ENCODE results near the gene ASB10. TPM values are rescaled to one million over a fixed set of nuclear protein-coding genes. Genes with fewer than 3 reads are reported as not detected.

Gene ASB10
- total and polyA plus RNA-seq, 4 donors = 0.12 TPM; not detected in 3

- Histone ChIP-seq H3K27ac (ENCODE audit: low read depth, low read length) (no peak overlapping the region), H3K4me1 (ENCODE audit: control insufficient read depth, insufficient read depth, low read length) (peaks cover 12% of the 10 kb centered on the region), H3K4me3 (ENCODE audit: low read depth, low read length) (no peak overlapping the region), H3K27me3 (ENCODE audit: control insufficient read depth, insufficient read depth, low read length) (peaks cover 13% of the 10 kb centered on the region), H3K9me3 (ENCODE audit: control insufficient read depth, insufficient read depth, low read length) (no peaks in the 10 kb centered on the region), H3K36me3 (ENCODE audit: control insufficient read depth, insufficient read depth, low read length) (no peaks in the 10 kb centered on the region)
- no peak for DNase-seq (ENCODE audit: low read depth in 4 of 6, low spot score in 6 of 6)
- 79% methylated on average over 9 of the region's 9 CpGs for WGBS (ENCODE audit: insufficient coverage)
Measured at GRCh38 chr7:151178236-151178635, 8.8 kb downstream of the ASB10 start.

- DNase-seq (ENCODE audit: low read depth in 4 of 6, low spot score in 6 of 6) = no peak
- WGBS (ENCODE audit: insufficient coverage) = 60% methylated on average over 1 of the region's 1 CpG
- peaks cover 19% of the 10 kb centered on the region for H3K4me1 ChIP-seq (ENCODE audit: control insufficient read depth, insufficient read depth, low read length)
- no peaks in the 10 kb centered on the region for H3K36me3 ChIP-seq (ENCODE audit: control insufficient read depth, insufficient read depth, low read length)
- peaks cover 21% of the 10 kb centered on the region for H3K27me3 ChIP-seq (ENCODE audit: control insufficient read depth, insufficient read depth, low read length)
- no peak overlapping the region for H3K4me3 ChIP-seq (ENCODE audit: low read depth, low read length)
- H3K9me3 ChIP-seq (ENCODE audit: control insufficient read depth, insufficient read depth, low read length) = no peaks in the 10 kb centered on the region
- no peak overlapping the region for H3K27ac ChIP-seq (ENCODE audit: low read depth, low read length)
Measured at GRCh38 chr7:151177310-151177709, 9.7 kb downstream of the ASB10 start.

GRCh38 chr7:151176401-151176800 is 10.6 kb downstream of the ASB10 start:
- no peaks in the 10 kb centered on the region for H3K36me3 ChIP-seq (ENCODE audit: control insufficient read depth, insufficient read depth, low read length)
- 87% methylated on average over 9 of the region's 9 CpGs for WGBS (ENCODE audit: insufficient coverage)
- no peak overlapping the region for H3K4me3 ChIP-seq (ENCODE audit: low read depth, low read length)
- no peak overlapping the region for H3K27ac ChIP-seq (ENCODE audit: low read depth, low read length)
- H3K27me3 ChIP-seq (ENCODE audit: control insufficient read depth, insufficient read depth, low read length) = peaks cover 21% of the 10 kb centered on the region
- peaks cover 19% of the 10 kb centered on the region for H3K4me1 ChIP-seq (ENCODE audit: control insufficient read depth, insufficient read depth, low read length)
- no peak for DNase-seq (ENCODE audit: low read depth in 4 of 6, low spot score in 6 of 6)
- no peaks in the 10 kb centered on the region for H3K9me3 ChIP-seq (ENCODE audit: control insufficient read depth, insufficient read depth, low read length)

GRCh38 chr7:151175793-151176311 is 11.2 kb downstream of the ASB10 start:
- DNase-seq (ENCODE audit: low read depth in 4 of 6, low spot score in 6 of 6) = no peak
- Histone ChIP-seq H3K36me3 (ENCODE audit: control insufficient read depth, insufficient read depth, low read length) (no peaks in the 10 kb centered on the region), H3K4me1 (ENCODE audit: control insufficient read depth, insufficient read depth, low read length) (peaks cover 16% of the 10 kb centered on the region), H3K9me3 (ENCODE audit: control insufficient read depth, insufficient read depth, low read length) (no peaks in the 10 kb centered on the region), H3K4me3 (ENCODE audit: low read depth, low read length) (no peak overlapping the region), H3K27me3 (ENCODE audit: control insufficient read depth, insufficient read depth, low read length) (peaks cover 21% of the 10 kb centered on the region), H3K27ac (ENCODE audit: low read depth, low read length) (no peak overlapping the region)
- 78% methylated on average over 22 of the region's 23 CpGs for WGBS (ENCODE audit: insufficient coverage)

- H3K4me1 ChIP-seq (ENCODE audit: control insufficient read depth, insufficient read depth, low read length) = peaks cover 14% of the 10 kb centered on the region
- H3K27ac ChIP-seq (ENCODE audit: low read depth, low read length) = no peak overlapping the region
- no peak for DNase-seq (ENCODE audit: low read depth in 4 of 6, low spot score in 6 of 6)
- H3K36me3 ChIP-seq (ENCODE audit: control insufficient read depth, insufficient read depth, low read length) = no peaks in the 10 kb centered on the region
- no peaks in the 10 kb centered on the region for H3K9me3 ChIP-seq (ENCODE audit: control insufficient read depth, insufficient read depth, low read length)
- 89% methylated on average over 16 of the region's 16 CpGs for WGBS (ENCODE audit: insufficient coverage)
- peaks cover 21% of the 10 kb centered on the region for H3K27me3 ChIP-seq (ENCODE audit: control insufficient read depth, insufficient read depth, low read length)
- no peak overlapping the region for H3K4me3 ChIP-seq (ENCODE audit: low read depth, low read length)
Measured at GRCh38 chr7:151175047-151175792, 11.8 kb downstream of the ASB10 start.

DNA sequence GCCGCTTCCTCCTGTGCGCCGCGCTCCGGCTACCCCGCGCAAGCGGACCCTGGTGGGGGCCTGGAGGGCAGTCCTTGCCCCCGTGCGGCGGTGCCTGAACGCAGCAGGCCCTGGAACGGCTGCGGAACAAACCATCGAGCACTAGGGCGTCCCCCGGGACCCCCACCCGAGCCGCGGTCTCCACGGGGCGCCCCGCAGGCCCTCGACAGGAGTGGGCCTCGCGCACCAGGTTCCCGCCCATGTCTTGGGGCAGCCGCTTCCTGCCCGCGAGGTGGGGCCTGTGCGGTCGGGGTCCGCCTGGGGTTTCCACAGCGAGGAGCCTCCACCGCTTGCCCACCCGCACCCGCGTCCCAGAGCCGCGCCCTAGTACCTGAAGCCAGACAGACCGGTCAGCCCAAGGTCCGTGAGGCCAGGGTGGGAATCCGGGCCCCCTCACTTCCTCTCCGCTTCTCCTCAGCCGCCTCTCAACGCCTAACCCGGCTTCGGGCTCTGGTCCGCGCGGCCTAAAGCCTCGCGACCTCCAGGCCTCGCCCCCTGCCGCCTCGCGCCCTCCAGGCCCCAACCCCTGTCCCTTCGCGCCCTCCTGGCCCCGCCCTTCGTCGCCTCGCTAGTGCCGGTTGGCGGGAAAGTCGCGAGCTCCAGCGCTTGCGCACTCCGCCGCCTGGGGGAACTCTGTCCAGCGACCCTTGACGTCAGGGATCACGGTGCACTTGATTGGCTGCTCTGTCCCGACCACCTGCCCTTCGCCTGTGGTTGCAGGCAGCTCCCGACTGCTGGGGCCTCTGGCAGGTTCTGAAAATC is 12.6 kb downstream of the ASB10 start:
- Histone ChIP-seq H3K9me3 (ENCODE audit: control insufficient read depth, insufficient read depth, low read length) (no peaks in the 10 kb centered on the region), H3K36me3 (ENCODE audit: control insufficient read depth, insufficient read depth, low read length) (no peaks in the 10 kb centered on the region), H3K4me1 (ENCODE audit: control insufficient read depth, insufficient read depth, low read length) (peaks cover 11% of the 10 kb centered on the region), H3K27ac (ENCODE audit: low read depth, low read length) (no peak overlapping the region), H3K4me3 (ENCODE audit: low read depth, low read length) (no peak overlapping the region), H3K27me3 (ENCODE audit: control insufficient read depth, insufficient read depth, low read length) (peaks cover 26% of the 10 kb centered on the region)
- WGBS (ENCODE audit: insufficient coverage) = 57% methylated on average over 77 of the region's 77 CpGs
- DNase-seq (ENCODE audit: low read depth in 4 of 6, low spot score in 6 of 6) = peak in 1 of 6 donors; percentile 17

- 84% methylated on average over 43 of the region's 43 CpGs for WGBS (ENCODE audit: insufficient coverage)
- Histone ChIP-seq H3K27ac (ENCODE audit: low read depth, low read length) (no peak overlapping the region), H3K4me3 (ENCODE audit: low read depth, low read length) (no peak overlapping the region), H3K4me1 (ENCODE audit: control insufficient read depth, insufficient read depth, low read length) (peaks cover 9% of the 10 kb centered on the region), H3K9me3 (ENCODE audit: control insufficient read depth, insufficient read depth, low read length) (no peaks in the 10 kb centered on the region), H3K27me3 (ENCODE audit: control insufficient read depth, insufficient read depth, low read length) (peaks cover 34% of the 10 kb centered on the region), H3K36me3 (ENCODE audit: control insufficient read depth, insufficient read depth, low read length) (no peaks in the 10 kb centered on the region)
- DNase-seq (ENCODE audit: low read depth in 4 of 6, low spot score in 6 of 6) = no peak
Measured at GRCh38 chr7:151173386-151174245, 13.4 kb downstream of the ASB10 start.

DNA sequence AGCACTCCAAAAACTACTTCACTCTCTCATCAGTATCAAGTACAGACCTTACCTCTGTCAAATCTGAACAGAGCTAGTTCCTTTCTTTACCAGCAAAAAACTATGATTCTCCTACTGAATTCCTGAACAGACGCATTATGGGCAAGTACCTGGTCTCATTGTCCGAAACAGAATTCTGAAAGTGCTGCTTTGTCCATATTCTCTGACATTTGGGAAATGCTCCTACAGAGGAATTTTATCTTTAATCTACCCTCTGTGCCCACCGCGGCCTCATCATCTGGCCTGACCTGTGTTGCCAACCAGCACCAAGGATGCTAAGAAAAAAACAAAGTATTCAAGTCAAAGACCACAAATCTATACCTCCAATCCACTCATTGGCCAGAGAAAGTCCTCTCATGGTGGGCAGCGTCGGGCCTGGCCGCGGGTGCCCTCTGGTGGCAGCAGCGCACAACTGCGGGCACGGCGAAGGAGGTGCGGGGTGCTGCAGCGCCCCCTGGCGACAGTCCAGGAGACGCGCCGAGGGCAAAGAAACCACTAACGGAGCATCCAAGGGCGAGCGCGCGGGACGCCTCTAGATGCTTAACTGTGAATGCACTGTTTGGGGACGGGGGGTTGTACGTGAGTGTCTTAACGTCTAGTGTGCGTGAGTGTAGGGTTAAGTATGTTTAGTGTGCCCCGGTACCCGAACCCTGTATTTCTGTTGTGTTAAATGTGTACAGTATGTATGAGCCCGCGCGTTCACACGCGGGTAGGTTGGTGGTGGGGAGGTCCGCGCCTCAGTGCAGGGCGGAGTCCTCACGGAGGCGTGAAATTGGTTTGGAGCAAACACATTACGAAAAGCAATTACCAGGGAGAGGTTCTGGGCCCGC is 14.5 kb downstream of the ASB10 start:
- no peak overlapping the region for H3K4me3 ChIP-seq (ENCODE audit: low read depth, low read length)
- no peak overlapping the region for H3K27ac ChIP-seq (ENCODE audit: low read depth, low read length)
- no peaks in the 10 kb centered on the region for H3K9me3 ChIP-seq (ENCODE audit: control insufficient read depth, insufficient read depth, low read length)
- H3K4me1 ChIP-seq (ENCODE audit: control insufficient read depth, insufficient read depth, low read length) = peaks cover 14% of the 10 kb centered on the region
- 17% methylated on average over 42 of the region's 42 CpGs for WGBS (ENCODE audit: insufficient coverage)
- peak; percentile 22 to 90 (median 57) for DNase-seq (ENCODE audit: low read depth in 4 of 6, low spot score in 6 of 6)
- H3K36me3 ChIP-seq (ENCODE audit: control insufficient read depth, insufficient read depth, low read length) = no peaks in the 10 kb centered on the region
- peaks cover 43% of the 10 kb centered on the region for H3K27me3 ChIP-seq (ENCODE audit: control insufficient read depth, insufficient read depth, low read length)

Measured in spinal cord (tissue), 10 donors.